ENCODE results near the gene CCL11. TPM values are rescaled to one million over a fixed set of nuclear protein-coding genes. Genes with fewer than 3 reads are reported as not detected.

The CCL11 gene
- total RNA-seq (2014; rRNA removed; shearing (Covaris generic)), result not detected in 2 replicates

DNA sequence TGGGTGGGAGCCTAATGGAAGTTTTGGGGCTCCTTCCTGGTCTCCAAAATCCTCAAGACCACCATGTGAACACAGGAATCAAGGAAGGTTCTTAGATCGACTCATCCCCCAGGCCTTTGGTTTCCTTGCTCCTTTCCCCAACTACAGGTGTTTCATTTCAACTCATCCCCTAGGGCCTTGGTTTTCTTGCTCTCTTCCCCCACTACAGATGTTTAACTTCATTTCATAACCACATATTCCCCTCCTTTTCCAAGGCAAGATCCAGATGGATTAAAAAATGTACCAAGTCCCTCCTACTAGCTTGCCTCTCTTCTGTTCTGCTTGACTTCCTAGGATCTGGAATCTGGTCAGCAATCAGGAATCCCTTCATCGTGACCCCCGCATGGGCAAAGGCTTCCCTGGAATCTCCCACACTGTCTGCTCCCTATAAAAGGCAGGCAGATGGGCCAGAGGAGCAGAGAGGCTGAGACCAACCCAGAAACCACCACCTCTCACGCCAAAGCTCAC, at the start of gene CCL11:
CCL11 (plus strand) TSS at position 457 of the 507 bp plus-strand sequence. CDS start 67 bp downstream, outside the sequence.
- no peaks in the 10 kb centered on the region for H3K9me3 ChIP-seq (replicated peaks)
- DNase-seq, result no peak

DNA sequence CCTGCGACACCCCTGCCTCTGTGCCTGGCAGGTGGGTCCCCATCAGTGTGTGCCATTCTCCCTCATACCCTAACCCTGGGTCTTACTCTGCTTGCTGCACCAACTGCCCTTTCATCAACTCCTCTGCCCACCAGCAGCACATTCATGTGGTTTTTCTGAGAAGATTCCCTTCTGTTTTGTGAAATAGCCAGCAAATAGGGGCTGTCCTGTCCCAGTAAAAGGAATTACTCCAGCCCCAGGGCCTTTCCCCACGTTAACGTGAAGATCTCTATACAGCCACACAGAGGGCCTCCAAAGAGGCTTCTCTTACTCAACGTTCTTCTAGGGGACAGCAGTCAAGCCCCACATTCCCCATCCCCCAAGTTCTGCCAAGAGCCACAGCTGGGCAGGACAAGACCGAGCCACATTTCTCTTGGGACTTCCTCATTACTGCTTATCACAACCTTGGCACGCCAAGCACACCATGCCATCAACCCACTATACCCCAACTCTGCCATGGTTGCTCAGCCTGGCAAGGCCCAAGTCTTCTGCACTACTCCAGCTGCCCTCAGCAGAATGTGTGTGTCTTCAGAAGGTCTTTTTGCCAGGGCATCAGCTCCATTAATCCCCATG, 49.2 kb upstream of the CCL11 start:
- Histone ChIP-seq H3K4me1 (peaks cover 73% of the 10 kb centered on the region), H3K27me3 (no peaks in the 10 kb centered on the region), H3K27ac (no peak overlapping the region), H3K9me3 (replicated peaks) (no peaks in the 10 kb centered on the region), H3K4me3 (no peak overlapping the region), H3K36me3 (no peaks in the 10 kb centered on the region)
- no peak for DNase-seq

More for the DNA sequence above, at the start of gene CCL11:
- Histone ChIP-seq H3K36me3 (no peaks in the 10 kb centered on the region), H3K4me3 (no peak within 1 kb of the TSS), H3K27ac (no peak within 1 kb of the TSS), H3K27me3 (peaks cover 6% of the 10 kb centered on the region; the same call in 1 of the 2 replicates), H3K4me1 (no peaks in the 10 kb centered on the region)

DNA sequence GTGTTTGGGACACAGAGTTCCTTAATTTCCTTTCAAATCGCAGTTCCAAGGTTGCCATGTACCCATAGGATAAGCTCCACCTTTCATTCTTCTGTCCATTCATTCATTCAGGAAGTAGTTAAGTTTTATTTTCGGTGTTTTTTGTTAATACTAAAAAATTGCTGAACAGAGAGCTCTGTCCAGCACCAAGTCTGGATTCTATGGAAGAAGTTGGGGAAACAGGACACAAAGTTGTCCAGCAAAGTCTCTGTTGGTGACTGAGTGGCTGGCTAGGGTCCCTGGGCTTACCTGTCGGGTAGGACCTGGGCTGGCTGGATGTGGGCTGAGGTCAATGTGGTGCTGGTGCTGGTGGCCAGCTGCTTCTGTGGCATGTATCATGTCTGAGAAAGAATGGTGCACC, 48.1 kb upstream of the CCL11 start:
- Histone ChIP-seq H3K27me3 (no peaks in the 10 kb centered on the region), H3K36me3 (no peaks in the 10 kb centered on the region), H3K27ac (no peak overlapping the region), H3K4me1 (peaks cover 84% of the 10 kb centered on the region), H3K9me3 (replicated peaks) (no peaks in the 10 kb centered on the region), H3K4me3 (no peak overlapping the region)
- DNase-seq, result no peak

DNA sequence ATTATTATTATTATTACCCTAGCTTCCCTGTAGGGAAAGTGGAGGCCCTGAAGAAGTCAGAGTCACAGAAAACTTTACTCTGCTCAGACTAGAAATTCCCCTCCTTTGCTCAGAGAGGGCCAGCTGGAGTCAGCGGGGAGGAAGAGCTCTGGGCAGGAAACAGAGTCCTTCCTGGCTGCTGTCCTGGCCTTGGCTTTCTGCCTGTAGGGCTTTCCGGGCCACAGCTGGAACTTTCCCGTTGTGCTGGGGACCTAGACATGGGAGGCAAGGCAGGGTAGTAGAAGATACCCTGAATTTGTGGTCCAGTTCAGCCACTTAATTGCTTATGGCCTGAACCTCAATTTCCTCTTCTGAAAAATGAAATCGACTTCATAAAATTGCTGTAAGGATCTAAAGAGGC, 44.5 kb upstream of the CCL11 start:
- H3K36me3 ChIP-seq, result no peaks in the 10 kb centered on the region
- no peaks in the 10 kb centered on the region for H3K9me3 ChIP-seq (replicated peaks)
- H3K4me1 ChIP-seq, result peaks cover 68% of the 10 kb centered on the region
- no peak overlapping the region for H3K4me3 ChIP-seq
- peak; percentile 61 to 77 for DNase-seq
- H3K27ac ChIP-seq, result 0 out of 2 replicates have a peak overlapping the region, but pooled peaks have one; percentile 2
- H3K27me3 ChIP-seq, result no peaks in the 10 kb centered on the region

DNA sequence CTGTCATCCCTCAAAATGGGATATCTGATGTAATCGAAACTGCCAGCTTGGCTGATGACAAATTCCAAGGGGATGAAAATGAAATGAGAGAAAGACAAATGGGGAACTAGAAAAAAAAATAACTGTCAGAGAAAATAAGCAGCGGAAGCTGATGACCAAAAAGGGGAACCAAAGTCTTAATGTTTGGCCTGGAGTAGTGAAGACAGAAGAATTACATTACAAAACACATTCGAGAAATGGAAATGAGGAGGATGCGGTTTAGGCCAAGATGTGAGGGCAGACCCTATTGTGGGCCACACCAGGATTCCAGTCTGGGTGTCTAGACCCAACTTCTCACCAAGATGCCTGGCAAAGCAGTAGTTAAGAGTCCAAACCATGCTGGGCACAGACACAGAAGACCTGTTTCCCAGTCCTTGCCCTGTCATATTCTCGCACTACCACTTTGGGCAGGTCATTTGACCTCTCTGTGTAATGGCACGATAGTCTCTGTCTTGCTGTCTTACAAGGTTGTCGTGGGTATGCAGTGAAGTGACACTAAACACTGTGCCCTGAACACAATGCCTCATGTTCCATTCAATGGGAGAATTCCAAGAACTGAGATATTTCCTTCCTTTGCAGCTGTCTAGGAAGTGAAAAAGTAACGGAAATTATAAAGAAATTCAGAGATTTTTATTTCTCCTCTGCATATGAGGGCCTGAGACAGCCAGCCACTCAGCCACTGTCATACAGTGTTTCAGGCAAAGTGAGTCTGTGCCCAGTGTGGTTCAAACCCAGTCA, 42.8 kb upstream of the CCL11 start:
- Histone ChIP-seq H3K36me3 (no peaks in the 10 kb centered on the region), H3K9me3 (replicated peaks) (no peaks in the 10 kb centered on the region), H3K27me3 (no peaks in the 10 kb centered on the region), H3K27ac (no peak overlapping the region), H3K4me1 (peaks cover 52% of the 10 kb centered on the region), H3K4me3 (no peak overlapping the region)
- no peak for DNase-seq

DNA sequence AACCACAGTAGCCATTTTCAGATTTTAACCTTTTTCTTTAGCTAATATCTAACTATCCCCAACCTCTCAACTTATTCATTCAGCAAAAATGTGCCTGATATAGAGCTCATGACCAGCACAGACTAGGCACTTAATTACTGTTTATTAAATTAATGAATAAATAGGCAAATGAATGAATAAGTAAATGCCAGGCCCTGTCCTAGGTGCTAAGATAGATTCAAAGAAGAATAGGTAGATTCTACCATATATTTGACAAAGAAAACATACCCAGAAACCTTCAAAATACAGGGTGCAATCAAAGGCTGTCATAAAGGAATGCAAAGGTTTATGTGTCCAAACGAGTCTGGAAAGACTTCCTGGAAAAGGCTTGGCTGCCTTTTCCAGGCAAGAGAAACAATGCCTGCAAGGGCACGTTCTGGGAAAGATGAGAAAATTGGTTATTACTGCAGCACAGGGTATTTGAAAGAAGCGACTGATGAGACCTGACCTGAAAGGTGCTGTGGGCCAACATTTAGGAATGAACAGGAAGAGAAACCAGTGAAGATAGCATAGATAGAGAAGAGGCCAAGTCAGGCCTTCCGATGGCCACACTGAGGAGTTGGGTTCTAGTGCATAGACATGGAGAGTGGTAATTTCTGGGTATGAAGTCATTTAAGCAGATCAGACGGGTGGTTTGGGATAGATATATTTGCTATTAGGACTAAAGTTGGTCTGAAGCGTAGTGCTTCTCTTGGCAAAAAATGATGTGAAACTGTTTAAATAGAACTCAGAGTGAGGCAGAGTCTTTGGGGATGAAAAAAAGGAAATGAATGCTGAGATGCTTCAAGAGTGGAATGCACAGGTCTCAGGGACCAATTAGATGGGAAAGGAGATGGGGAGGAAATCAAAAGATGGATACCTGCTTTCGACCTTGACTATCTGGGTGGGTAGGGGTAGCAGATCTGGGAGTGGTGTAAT, 41.9 kb upstream of the CCL11 start:
- Histone ChIP-seq H3K27ac (no peak overlapping the region), H3K4me3 (no peak overlapping the region)

DNA sequence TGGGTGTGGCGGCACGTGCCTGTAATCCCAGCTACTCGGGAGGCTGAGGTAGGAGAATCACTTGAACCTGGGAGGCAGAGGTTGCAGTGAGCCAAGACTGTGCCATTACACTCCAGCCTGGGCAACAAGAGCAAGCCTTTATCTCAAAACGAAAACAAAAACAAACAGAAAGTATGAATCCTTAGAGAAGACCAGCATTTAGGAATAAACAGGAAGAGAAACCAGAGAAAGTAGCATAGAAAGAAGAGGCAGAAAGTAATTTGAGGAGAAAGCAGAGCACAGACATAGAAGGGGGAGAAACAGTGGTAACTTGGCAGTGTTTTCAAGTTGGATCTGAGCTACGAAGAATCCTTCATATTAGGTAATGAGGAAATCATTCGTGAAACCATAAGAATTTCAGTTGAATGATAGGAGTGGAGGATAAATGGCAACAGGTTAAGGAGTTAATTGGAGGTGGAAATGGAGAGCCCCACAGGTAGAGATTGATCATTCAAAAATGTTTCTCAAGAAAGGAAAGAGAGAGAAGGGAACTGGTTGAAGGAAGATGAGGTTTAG, 40.1 kb upstream of the CCL11 start:
- H3K4me1 ChIP-seq, result peaks cover 31% of the 10 kb centered on the region
- no peak overlapping the region for H3K4me3 ChIP-seq
- H3K36me3 ChIP-seq, result no peaks in the 10 kb centered on the region
- H3K9me3 ChIP-seq (replicated peaks), result no peaks in the 10 kb centered on the region
- H3K27ac ChIP-seq, result no peak overlapping the region
- no peaks in the 10 kb centered on the region for H3K27me3 ChIP-seq
- no peak for DNase-seq

More for the DNA sequence above, 41.9 kb upstream of the CCL11 start:
- Histone ChIP-seq H3K36me3 (no peaks in the 10 kb centered on the region), H3K4me1 (peaks cover 43% of the 10 kb centered on the region), H3K27me3 (no peaks in the 10 kb centered on the region), H3K9me3 (replicated peaks) (no peaks in the 10 kb centered on the region)
- no peak for DNase-seq

DNA sequence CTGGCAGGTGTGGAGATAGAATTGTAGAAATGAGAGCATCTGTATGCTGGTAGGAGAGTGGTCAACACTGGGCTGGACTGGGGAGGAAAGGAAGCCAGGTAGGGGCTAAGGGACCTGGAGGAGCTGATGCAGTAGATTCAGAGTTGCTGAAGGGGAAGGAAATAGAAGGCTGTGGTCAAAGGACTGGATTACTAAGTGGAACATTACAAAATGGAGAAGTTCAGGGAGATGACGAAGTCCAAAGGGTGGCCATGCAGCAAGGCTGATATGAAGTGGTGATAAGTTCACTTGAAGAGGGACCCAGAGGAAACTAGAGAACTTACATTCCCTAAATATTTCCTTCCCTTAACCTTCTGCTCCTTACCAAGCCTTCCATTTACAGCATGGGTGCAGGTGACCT, 39.1 kb upstream of the CCL11 start:
- no peak overlapping the region for H3K4me3 ChIP-seq
- peaks cover 31% of the 10 kb centered on the region for H3K4me1 ChIP-seq
- DNase-seq, result no peak
- no peaks in the 10 kb centered on the region for H3K36me3 ChIP-seq
- H3K27ac ChIP-seq, result no peak overlapping the region
- no peaks in the 10 kb centered on the region for H3K9me3 ChIP-seq (replicated peaks)
- H3K27me3 ChIP-seq, result no peaks in the 10 kb centered on the region

DNA sequence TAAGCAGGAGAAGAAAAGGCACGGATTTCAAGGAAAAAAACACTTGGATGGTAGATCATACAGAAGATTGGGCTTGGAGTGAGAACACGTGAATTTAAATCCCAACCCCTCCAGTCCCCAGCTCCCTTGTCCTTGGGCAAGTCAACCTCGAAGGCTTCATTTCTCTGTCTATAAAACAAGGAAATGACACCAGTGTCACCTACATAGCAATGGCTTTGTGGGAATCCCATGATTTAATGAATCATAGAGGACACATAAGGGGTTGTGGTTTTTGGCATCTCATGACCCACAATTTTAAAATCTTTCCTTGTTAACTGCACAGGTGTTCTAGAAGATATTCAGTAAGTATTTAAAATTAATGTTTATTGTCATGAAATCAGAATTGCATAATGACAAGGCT, 38.7 kb upstream of the CCL11 start:
- Histone ChIP-seq H3K36me3 (no peaks in the 10 kb centered on the region), H3K4me3 (no peak overlapping the region), H3K27me3 (no peaks in the 10 kb centered on the region), H3K27ac (no peak overlapping the region), H3K4me1 (peaks cover 29% of the 10 kb centered on the region), H3K9me3 (replicated peaks) (no peaks in the 10 kb centered on the region)
- no peak for DNase-seq

DNA sequence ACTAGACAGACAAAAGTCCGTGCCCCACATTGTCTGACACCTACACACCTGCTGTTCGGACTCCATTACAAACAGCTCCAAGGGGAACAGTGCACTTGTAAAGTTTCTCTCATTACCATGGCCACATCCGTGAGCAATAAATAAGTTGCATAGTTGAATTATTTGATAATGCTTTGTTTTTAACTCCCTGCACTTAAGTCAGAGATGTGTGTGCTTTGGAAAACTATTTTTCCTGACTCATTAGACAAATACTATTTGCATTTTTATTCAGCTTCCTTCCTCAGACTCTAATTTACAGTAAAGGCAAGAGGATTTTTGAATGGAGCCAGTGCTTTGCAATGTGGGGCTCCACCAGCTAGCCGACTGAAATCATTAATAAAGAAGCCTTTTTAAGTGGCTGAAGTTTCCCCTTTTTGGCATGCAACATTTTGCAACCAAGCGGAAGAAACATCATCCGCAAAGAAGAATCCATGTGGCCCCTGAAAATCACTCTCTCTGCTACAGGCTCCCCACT, 37.0 kb upstream of the CCL11 start:
- H3K27ac ChIP-seq, result no peak overlapping the region
- no peak for DNase-seq

DNA sequence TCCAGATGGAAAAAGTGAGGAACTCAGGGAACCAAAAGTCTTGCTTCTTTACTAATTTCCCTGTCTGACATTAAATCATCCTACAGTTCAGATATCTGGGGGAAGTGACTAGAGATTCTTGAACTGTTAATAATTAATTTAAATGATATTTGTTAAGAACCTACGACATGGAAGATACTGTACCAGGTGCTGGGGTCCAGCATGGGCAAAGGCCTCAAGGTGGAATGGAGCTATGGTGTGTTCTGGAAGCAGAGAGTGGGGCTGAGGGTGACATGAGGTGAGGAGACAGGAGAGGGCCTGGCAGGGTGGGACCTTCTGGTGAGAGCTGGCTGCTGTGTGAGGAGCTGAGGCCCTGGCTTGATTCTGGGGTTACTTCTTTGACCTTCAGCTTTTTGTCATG, 36.5 kb upstream of the CCL11 start:
- Histone ChIP-seq H3K4me3 (no peak overlapping the region), H3K9me3 (replicated peaks) (no peaks in the 10 kb centered on the region), H3K36me3 (no peaks in the 10 kb centered on the region), H3K4me1 (peaks cover 29% of the 10 kb centered on the region), H3K27ac (no peak overlapping the region), H3K27me3 (no peaks in the 10 kb centered on the region)
- DNase-seq, result no peak

More for the DNA sequence above, 37.0 kb upstream of the CCL11 start:
- no peaks in the 10 kb centered on the region for H3K27me3 ChIP-seq
- H3K9me3 ChIP-seq (replicated peaks), result no peaks in the 10 kb centered on the region
- H3K4me1 ChIP-seq, result peaks cover 26% of the 10 kb centered on the region
- no peaks in the 10 kb centered on the region for H3K36me3 ChIP-seq
- H3K4me3 ChIP-seq, result no peak overlapping the region

DNA sequence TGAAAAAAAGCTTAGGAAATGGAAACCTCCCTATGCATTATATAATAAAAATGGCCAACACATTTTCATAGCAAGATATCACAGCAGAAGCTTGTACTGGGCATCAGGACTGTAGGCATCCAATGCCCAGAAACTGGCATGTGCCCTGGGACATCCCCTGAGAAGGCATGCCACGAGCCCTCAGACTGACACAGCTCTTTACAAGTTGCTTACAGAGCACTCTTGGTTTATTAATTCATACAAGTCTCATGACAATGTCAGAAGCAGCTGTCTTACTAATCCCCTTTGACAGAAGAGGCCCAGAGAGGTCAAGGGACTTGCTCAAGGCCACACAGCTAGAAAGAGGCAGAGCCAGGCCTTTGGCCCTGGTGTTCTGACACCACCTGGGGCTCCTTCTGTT, 36.1 kb upstream of the CCL11 start:
- H3K4me3 ChIP-seq, result no peak overlapping the region
- no peak for DNase-seq
- H3K27ac ChIP-seq, result no peak overlapping the region
- peaks cover 33% of the 10 kb centered on the region for H3K4me1 ChIP-seq
- no peaks in the 10 kb centered on the region for H3K27me3 ChIP-seq
- H3K9me3 ChIP-seq (replicated peaks), result no peaks in the 10 kb centered on the region
- H3K36me3 ChIP-seq, result no peaks in the 10 kb centered on the region

DNA sequence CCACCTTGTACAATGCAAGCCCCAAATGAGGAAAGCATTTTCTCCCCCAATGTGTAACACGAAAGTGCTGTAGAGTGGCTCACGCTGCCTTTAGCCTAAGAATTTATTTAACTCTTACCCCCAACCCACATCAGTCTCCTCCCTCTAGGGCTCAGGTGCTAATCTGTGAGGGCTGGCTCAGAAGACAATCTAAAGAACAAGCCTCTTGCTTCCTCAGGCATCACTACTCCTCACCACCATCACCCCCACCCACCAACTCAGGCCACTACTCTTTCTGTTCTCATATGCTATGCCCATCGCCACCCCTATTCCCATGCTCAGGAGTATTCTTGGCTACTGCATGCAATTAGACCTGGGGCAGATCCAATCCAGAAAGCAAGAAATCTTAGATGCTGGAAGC, 34.4 kb upstream of the CCL11 start:
- DNase-seq, result no peak
- Histone ChIP-seq H3K4me3 (no peak overlapping the region), H3K27me3 (no peaks in the 10 kb centered on the region), H3K4me1 (peaks cover 36% of the 10 kb centered on the region), H3K36me3 (no peaks in the 10 kb centered on the region), H3K9me3 (replicated peaks) (no peaks in the 10 kb centered on the region), H3K27ac (no peak overlapping the region)

DNA sequence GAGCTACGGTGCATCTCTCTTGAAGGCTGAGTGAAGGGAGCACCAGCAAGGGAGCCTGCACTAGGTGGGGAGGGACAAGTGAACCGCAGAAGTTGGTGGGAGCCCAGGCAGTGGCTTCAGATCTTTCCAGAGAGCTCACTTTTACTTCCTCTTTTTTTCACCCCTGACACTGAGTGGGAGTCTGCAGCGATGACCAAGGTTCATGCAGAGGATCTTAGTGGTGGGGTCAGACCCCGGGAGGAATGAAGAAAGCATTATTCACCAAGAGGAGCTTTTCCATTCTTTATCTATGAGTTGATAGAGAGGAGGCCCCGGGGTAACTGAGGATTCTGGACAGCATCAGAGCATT, 33.5 kb upstream of the CCL11 start:
- Histone ChIP-seq H3K27me3 (no peaks in the 10 kb centered on the region), H3K4me1 (peaks cover 36% of the 10 kb centered on the region), H3K9me3 (replicated peaks) (no peaks in the 10 kb centered on the region), H3K27ac (no peak overlapping the region), H3K4me3 (no peak overlapping the region), H3K36me3 (no peaks in the 10 kb centered on the region)
- no peak for DNase-seq

Measured in SJCRH30 (cell line).